ENCODE measurements around the gene CXCL1.

The CXCL1 gene

DNA sequence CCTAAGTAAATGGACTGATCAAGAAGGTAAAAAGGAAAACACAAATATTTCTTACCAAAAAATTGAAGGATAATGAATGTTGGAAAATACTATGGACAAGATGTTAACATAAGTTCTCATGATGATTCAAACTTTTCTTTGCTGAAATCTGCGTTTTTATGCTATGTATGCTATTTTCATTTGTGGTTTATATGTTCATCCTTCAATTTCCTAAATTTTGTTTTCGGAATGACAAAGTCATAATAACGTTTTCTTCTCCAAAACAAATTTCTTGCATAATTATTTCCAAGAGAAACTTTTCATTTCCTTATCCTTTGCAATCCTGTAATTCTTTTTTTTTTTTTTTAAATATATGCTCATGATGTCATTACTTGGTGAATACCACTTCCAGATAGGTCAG is 8.3 kb upstream of the CXCL1 start:
- Mint-ChIP-seq H3K27me3 (peaks cover 5 to 8% of the 10 kb centered on the region in 2 donors), H3K36me3 (no peaks in the 10 kb centered on the region), H3K4me1 (no peaks in the 10 kb centered on the region), H3K27ac (no peak overlapping the region), H3K9me3 (no peaks in the 10 kb centered on the region), H3K4me3 (no peak overlapping the region)
- ATAC-seq (replicated peaks) (no peak), DNase-seq (no peak)

GRCh38 chr4:73862322-73862721 is 6.9 kb upstream of the CXCL1 start:
- H3K4me3 Mint-ChIP-seq, result no peak overlapping the region
- H3K27me3 Mint-ChIP-seq, result peaks cover 5 to 8% of the 10 kb centered on the region in 2 donors
- no peak for ATAC-seq (replicated peaks)
- no peaks in the 10 kb centered on the region for H3K9me3 Mint-ChIP-seq
- no peaks in the 10 kb centered on the region for H3K36me3 Mint-ChIP-seq
- H3K27ac Mint-ChIP-seq, result no peak overlapping the region
- H3K4me1 Mint-ChIP-seq, result no peaks in the 10 kb centered on the region
- no peak for DNase-seq

GRCh38 chr4:73864365-73864764 is 4.8 kb upstream of the CXCL1 start:
- Mint-ChIP-seq H3K4me1 (peaks cover 3 to 10% of the 10 kb centered on the region in 2 donors), H3K27me3 (peaks cover 21 to 24% of the 10 kb centered on the region in 2 donors), H3K4me3 (no peak overlapping the region), H3K27ac (no peak overlapping the region), H3K9me3 (no peaks in the 10 kb centered on the region), H3K36me3 (no peaks in the 10 kb centered on the region)
- DNase-seq, result no peak
- no peak for ATAC-seq (replicated peaks)

GRCh38 chr4:73864961-73865360 is 4.2 kb upstream of the CXCL1 start:
- H3K4me3 Mint-ChIP-seq, result no peak overlapping the region
- no peaks in the 10 kb centered on the region for H3K9me3 Mint-ChIP-seq
- DNase-seq (no peak), ATAC-seq (replicated peaks) (no peak)
- no peak overlapping the region for H3K27ac Mint-ChIP-seq
- H3K36me3 Mint-ChIP-seq, result no peaks in the 10 kb centered on the region
- peaks cover 27 to 30% of the 10 kb centered on the region in 2 donors for H3K27me3 Mint-ChIP-seq
- peaks cover 3 to 15% of the 10 kb centered on the region in 2 donors for H3K4me1 Mint-ChIP-seq

GRCh38 chr4:73865431-73866096 is 3.6 kb upstream of the CXCL1 start:
- Mint-ChIP-seq H3K9me3 (no peaks in the 10 kb centered on the region), H3K27ac (no peak overlapping the region), H3K36me3 (no peaks in the 10 kb centered on the region), H3K4me1 (peaks cover 3 to 15% of the 10 kb centered on the region in 2 donors), H3K4me3 (no peak overlapping the region), H3K27me3 (peaks cover 33 to 35% of the 10 kb centered on the region in 2 donors)
- DNase-seq (no peak), ATAC-seq (replicated peaks) (no peak)

- no peaks in the 10 kb centered on the region for H3K36me3 Mint-ChIP-seq
- H3K27ac Mint-ChIP-seq, result no peak overlapping the region
- no peak overlapping the region for H3K4me3 Mint-ChIP-seq
- DNase-seq, result no peak
- peaks cover 3 to 15% of the 10 kb centered on the region in 2 donors for H3K4me1 Mint-ChIP-seq
- H3K9me3 Mint-ChIP-seq, result no peaks in the 10 kb centered on the region
- ATAC-seq (replicated peaks), result no peak
- peaks cover 33 to 35% of the 10 kb centered on the region in 2 donors for H3K27me3 Mint-ChIP-seq
Measured at GRCh38 chr4:73866246-73866645, 2.9 kb upstream of the CXCL1 start.

DNA sequence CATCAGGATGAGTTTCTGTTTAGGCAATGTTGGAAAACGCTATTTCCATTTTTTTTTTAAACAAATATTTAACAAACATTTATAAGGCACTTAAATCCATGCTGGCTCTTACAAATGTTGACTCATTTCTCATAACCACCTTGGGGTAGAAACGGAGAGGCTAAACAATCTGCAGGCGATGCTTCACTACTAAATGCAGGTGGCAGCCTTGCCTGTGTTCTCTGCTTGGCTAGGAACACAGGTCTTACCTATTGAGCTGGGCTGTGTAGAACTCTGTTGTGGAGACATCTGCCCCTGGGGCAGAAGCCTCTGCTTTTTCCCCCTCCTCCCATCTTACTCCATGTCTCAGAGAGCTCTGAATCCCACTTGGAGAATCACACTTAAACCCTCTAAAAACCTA is 1.4 kb upstream of the CXCL1 start:
- no peak overlapping the region for H3K27ac Mint-ChIP-seq
- peaks cover 3 to 15% of the 10 kb centered on the region in 2 donors for H3K4me1 Mint-ChIP-seq
- no peak overlapping the region for H3K4me3 Mint-ChIP-seq
- no peak for ATAC-seq (replicated peaks)
- no peak for DNase-seq
- no peaks in the 10 kb centered on the region for H3K36me3 Mint-ChIP-seq
- H3K9me3 Mint-ChIP-seq, result peaks cover 0 to 2% of the 10 kb centered on the region in 2 donors
- H3K27me3 Mint-ChIP-seq, result peaks cover 28 to 41% of the 10 kb centered on the region in 2 donors

GRCh38 chr4:73868206-73869129 is 725 bp upstream of the CXCL1 start:
- ATAC-seq (replicated peaks) (no peak), DNase-seq (no peak)
- Mint-ChIP-seq H3K9me3 (peaks cover 0 to 4% of the 10 kb centered on the region in 2 donors), H3K36me3 (no peaks in the 10 kb centered on the region), H3K27ac (no peak overlapping the region), H3K4me3 (no peak overlapping the region), H3K4me1 (peaks cover 3 to 15% of the 10 kb centered on the region in 2 donors), H3K27me3 (peaks cover 28 to 39% of the 10 kb centered on the region in 2 donors)

DNA sequence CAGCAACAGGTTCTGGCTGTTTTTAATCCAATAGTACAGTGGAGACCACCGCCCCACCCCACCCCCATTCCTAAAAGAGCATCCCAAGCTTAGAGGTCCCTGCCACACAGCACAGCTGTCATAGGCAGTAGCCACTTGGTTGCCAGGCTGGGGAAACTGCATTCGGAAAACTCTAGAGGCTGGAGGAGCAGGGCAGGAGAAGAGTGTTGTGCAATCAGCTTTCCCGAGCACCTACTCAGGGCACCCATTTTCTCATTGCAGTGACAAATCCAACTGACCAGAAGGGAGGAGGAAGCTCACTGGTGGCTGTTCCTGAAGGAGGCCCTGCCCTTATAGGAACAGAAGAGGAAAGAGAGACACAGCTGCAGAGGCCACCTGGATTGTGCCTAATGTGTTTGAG is 1.1 kb downstream of the CXCL1 start:
- ATAC-seq (replicated peaks) (no peak), DNase-seq (no peak)
- Mint-ChIP-seq H3K9me3 (peaks cover 0 to 4% of the 10 kb centered on the region in 2 donors), H3K4me3 (no peak overlapping the region), H3K27ac (no peak overlapping the region), H3K4me1 (peaks cover 3 to 15% of the 10 kb centered on the region in 2 donors), H3K36me3 (no peaks in the 10 kb centered on the region), H3K27me3 (peaks cover 32 to 34% of the 10 kb centered on the region in 2 donors)

- ATAC-seq (replicated peaks) (no peak), DNase-seq (no peak)
- Mint-ChIP-seq H3K36me3 (no peaks in the 10 kb centered on the region), H3K4me3 (no peak overlapping the region), H3K9me3 (peaks cover 0 to 4% of the 10 kb centered on the region in 2 donors), H3K27me3 (peaks cover 32 to 34% of the 10 kb centered on the region in 2 donors), H3K27ac (no peak overlapping the region), H3K4me1 (peaks cover 3 to 15% of the 10 kb centered on the region in 2 donors)
Measured at GRCh38 chr4:73870768-73871167, 1.6 kb downstream of the CXCL1 start.

- Mint-ChIP-seq H3K36me3 (no peaks in the 10 kb centered on the region), H3K9me3 (peaks cover 0 to 4% of the 10 kb centered on the region in 2 donors), H3K27me3 (peaks cover 32 to 34% of the 10 kb centered on the region in 2 donors), H3K27ac (no peak overlapping the region), H3K4me3 (no peak overlapping the region), H3K4me1 (peaks cover 3 to 15% of the 10 kb centered on the region in 2 donors)
- ATAC-seq (replicated peaks), result no peak
- DNase-seq, result no peak
Measured at GRCh38 chr4:73871511-73872310, 2.5 kb downstream of the CXCL1 start.

DNA sequence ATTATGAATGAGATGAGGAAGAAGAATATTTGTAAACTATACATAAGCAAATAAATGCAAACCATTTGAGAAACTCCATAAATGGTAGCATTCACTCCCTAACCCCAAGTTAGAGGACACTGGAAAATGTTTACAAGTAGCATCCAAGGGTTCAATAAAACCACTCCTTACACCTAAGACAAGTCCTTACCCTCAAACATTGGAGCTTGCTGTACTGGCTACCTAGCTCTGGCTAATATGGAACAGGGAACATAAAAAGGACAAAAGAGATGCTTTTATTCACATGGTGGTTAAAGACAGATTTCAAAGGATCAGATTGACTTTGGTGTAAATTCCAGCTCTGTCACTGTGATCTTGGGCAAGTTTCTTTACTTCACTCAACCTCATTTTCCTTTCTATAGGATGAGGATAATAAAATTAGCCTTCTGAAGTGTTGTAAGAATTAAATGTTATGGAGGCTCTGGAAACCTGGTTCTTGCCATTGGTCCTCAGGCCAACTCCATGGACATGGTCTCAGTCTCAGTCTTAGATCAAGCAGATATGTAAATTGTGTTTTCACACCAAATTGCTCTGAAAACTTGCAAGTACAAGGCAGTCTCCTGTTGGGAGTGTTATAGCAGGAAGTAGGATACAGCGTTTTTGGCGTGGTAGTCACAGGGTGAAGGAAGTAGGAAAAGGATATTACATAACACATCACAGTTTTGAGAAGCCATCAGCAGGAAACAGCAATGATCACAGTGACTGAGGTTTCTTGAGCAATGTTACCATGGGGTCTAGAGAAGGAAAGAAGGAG is 3.3 kb downstream of the CXCL1 start:
- Mint-ChIP-seq H3K4me1 (peaks cover 3 to 15% of the 10 kb centered on the region in 2 donors), H3K9me3 (peaks cover 0 to 4% of the 10 kb centered on the region in 2 donors), H3K27ac (no peak overlapping the region), H3K4me3 (no peak overlapping the region), H3K36me3 (no peaks in the 10 kb centered on the region), H3K27me3 (peaks cover 32 to 34% of the 10 kb centered on the region in 2 donors)
- ATAC-seq (replicated peaks) (no peak), DNase-seq (no peak)

GRCh38 chr4:73874386-73874785 is 5.2 kb downstream of the CXCL1 start:
- peaks cover 0 to 5% of the 10 kb centered on the region in 2 donors for H3K4me1 Mint-ChIP-seq
- no peaks in the 10 kb centered on the region for H3K36me3 Mint-ChIP-seq
- peaks cover 15 to 18% of the 10 kb centered on the region in 2 donors for H3K27me3 Mint-ChIP-seq
- no peak overlapping the region for H3K4me3 Mint-ChIP-seq
- no peak for DNase-seq
- no peak for ATAC-seq (replicated peaks)
- H3K27ac Mint-ChIP-seq, result no peak overlapping the region
- H3K9me3 Mint-ChIP-seq, result peaks cover 0 to 4% of the 10 kb centered on the region in 2 donors
